ENCODE data around the gene CNGA4.

- TF ChIP-seq, protein P1, sequence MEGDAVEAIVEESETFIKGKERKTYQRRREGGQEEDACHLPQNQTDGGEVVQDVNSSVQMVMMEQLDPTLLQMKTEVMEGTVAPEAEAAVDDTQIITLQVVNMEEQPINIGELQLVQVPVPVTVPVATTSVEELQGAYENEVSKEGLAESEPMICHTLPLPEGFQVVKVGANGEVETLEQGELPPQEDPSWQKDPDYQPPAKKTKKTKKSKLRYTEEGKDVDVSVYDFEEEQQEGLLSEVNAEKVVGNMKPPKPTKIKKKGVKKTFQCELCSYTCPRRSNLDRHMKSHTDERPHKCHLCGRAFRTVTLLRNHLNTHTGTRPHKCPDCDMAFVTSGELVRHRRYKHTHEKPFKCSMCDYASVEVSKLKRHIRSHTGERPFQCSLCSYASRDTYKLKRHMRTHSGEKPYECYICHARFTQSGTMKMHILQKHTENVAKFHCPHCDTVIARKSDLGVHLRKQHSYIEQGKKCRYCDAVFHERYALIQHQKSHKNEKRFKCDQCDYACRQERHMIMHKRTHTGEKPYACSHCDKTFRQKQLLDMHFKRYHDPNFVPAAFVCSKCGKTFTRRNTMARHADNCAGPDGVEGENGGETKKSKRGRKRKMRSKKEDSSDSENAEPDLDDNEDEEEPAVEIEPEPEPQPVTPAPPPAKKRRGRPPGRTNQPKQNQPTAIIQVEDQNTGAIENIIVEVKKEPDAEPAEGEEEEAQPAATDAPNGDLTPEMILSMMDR (IDR thresholded peaks at IDR 0.05) = no peak
- no peak for TF ChIP-seq EP300 (IDR thresholded peaks at IDR 0.05)
Measured at GRCh38 chr11:6210274-6210955, 28.5 kb upstream of the CNGA4 start.

Measured in tibial nerve (tissue), 4 donors.